ENCODE results near the gene SLC47A2.

The SLC47A2 gene

GRCh38 chr17:19725486-19725885 lies 9.1 kb upstream of the SLC47A2 start:
- no peak for DNase-seq

DNA sequence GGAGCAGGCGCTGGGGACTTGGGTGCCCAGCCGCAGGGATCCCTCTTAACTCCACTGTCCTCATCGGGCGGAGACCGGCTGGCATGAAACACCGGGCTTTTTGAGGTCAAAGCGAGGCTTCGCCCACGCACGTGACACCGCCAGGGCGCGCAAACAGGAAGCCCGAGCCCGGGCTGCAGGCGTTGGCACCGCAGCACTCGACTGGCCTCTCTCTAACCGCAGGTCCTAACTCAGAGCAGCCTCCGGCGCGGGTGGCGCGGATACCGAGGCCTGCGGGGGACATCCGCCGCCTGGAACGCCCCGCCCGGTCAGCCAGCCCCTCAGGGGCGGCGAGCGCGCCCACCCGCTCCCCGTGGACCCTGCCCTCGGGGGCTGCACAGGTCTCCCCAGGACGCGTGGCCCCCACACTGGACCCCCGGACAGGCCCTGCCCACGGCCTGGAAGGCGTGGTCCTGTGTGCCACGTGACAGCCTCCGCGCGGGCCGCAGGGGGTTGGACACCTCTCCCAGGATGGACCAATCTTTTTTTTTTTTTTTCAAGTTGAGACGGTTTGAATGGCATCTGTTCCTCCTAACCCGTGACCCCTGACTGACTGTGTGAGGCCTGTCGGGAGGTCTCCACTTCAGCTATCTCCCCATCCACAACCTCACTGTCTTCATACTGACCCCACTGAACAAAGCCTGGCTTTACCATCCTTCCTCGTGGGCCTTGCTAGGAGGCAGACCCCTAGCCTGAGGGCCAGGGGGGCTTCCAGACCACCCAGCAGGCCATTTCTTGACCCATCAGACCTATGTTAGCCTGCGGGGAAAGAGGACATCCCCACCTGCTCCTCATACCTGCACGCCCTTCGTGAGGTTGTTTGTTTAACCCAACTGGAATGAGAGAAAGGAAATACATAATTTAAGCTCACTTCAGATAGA lies 8.4 kb upstream of the SLC47A2 start:
- DNase-seq: no peak

GRCh38 chr17:19723964-19724363 lies 7.6 kb upstream of the SLC47A2 start:
- DNase-seq: no peak

- DNase-seq: no peak
Measured at GRCh38 chr17:19720631-19721426, 4.4 kb upstream of the SLC47A2 start.

DNA sequence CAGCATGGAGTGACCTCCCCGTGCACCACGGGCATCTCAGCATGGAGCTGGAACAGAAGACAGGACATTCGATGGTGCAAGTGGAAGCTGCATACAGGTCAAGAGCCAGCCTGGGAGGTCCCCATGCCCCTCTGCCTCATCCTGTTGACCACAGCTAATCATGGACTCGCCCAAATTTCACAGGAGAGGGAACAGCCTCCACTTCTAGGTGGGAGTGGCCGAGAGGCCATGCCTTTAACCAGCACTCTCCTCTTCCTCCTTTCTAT lies 3.8 kb upstream of the SLC47A2 start:
- DNase-seq: no peak

DNA sequence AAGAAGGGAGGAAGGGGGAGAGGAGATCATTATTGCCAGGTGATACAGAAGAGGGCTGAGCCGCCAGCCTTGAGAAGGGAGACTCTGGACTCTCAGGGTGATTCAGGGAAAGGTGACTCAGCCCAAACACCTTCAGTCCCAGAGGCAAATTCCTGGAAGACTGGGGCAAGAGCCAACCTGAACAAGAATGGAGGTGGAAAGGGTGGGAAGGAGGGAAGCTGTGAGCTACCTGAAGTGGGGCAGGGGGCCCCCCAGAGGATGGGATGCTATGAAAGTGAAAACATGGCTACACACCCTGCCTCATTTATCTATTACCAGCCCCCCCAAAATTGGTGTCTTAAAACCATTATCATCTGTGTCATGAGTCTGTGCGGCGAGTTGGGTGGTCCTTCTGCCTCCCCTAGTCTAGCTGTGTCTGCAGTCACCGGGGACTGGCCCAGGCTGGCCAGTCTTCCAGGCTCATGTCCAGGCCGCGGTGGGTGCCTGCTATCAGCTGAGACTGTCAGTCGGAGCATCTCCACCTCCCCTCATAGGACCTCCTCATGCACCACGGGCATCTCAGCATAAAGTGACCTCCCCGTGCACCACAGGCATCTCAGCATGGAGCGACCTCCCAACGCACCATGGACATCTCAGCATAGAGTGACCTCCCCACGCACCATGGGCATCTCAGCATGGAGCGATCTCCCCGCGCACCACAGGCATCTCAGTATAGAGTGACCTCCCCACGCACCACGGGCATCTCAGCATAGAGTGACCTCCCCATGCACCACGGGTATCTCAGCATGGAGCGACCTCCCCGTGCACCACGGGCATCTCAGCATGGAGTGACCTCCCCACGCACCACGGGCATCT lies 3.2 kb upstream of the SLC47A2 start:
- DNase-seq: no peak

- DNase-seq: no peak
Measured at GRCh38 chr17:19718613-19719354, 2.4 kb upstream of the SLC47A2 start.

GRCh38 chr17:19718041-19718612 lies 1.7 kb upstream of the SLC47A2 start:
- no peak for DNase-seq

DNA sequence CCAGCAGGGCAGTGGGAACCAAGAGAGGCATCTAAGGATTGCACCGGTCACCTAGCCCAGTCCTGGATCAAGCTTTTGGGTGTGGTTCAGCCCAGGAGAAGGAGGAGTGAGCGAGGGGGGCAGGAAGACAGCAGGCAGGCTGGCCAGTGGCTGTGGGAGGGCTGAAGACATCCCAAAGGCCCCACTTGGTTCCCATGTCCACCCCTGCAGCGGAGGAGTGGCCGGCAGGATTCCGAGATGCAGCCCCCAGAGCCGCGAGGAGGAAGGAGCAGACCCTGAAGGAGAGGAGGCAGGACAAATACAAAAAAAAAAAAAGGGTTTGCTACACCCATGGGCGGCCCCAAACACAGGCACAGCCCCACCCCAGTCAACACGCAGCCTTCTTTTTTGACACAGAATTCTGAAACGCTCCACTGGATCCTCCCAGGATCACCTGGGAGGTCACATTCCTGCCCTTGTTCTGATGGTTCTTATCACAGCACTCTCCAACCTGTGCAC lies 1.1 kb upstream of the SLC47A2 start:
- no peak for DNase-seq

GRCh38 chr17:19717031-19717360 lies 612 bp upstream of the SLC47A2 start:
- DNase-seq: no peak

GRCh38 chr17:19714542-19715411 lies 1.6 kb downstream of the SLC47A2 start:
- DNase-seq: no peak

DNA sequence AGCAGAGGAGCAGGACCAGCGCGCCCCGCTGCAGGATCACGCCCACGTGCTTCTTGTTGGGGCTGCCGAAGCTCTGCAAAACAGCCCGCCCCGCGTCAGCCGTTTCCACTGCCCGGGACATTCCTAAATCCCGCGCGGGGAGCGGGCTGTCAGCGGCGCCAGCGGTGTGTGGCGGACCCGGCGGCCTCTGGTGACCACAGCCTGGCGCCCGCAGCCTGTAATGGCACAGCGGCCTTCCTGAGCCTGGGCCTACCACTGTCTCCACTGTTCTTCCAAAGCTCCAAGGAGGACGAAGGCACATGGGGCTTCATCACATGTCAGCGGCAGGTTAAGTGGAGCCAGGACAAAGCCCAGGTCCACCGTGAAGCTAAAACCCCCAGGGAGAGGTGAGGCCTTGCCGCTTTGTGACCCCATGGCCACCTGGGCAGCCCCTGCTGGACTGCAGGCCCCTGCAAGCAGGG lies 2.5 kb downstream of the SLC47A2 start:
- DNase-seq: no peak

DNA sequence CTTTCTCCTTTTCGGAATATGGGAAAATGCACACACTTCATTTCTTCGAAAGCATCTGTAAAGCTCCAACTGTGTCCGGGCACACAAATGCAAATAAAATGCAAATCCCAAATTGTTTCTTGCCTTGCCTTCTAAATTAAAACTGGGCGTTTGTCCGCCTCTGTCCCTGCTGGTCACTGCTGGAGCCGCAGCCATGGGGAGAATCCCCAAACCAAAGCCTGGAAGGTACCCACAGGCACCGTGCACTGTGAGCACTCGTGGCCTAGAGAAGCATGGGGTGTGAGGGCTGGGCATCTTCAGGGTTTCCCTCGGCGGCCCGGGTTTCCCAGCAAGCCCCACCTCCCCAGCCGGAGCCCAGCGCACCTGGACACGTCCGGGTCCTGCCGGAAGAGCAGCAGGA lies 2.9 kb downstream of the SLC47A2 start:
- DNase-seq: no peak

GRCh38 chr17:19712436-19713004 lies 3.9 kb downstream of the SLC47A2 start:
- DNase-seq: no peak

DNA sequence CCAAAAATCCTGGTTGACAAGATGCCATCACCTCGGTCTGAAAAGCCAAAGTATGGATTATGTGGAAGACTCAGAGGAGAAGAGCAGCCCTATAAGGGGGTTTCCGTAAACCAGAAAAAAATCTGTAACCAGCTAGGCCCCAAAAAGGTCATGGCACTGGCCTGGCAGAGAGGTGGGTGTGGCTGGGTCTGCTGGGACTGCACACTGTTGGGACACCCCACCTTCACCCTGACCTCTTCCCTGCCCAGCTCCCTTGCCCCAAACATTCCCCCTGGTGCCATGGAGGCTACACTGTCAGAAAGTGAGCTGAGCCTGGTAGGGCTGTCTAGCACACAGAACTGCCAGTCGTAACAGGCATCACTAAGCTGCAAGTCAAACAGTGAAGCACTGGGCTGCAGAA lies 6.5 kb downstream of the SLC47A2 start:
- DNase-seq: no peak

DNA sequence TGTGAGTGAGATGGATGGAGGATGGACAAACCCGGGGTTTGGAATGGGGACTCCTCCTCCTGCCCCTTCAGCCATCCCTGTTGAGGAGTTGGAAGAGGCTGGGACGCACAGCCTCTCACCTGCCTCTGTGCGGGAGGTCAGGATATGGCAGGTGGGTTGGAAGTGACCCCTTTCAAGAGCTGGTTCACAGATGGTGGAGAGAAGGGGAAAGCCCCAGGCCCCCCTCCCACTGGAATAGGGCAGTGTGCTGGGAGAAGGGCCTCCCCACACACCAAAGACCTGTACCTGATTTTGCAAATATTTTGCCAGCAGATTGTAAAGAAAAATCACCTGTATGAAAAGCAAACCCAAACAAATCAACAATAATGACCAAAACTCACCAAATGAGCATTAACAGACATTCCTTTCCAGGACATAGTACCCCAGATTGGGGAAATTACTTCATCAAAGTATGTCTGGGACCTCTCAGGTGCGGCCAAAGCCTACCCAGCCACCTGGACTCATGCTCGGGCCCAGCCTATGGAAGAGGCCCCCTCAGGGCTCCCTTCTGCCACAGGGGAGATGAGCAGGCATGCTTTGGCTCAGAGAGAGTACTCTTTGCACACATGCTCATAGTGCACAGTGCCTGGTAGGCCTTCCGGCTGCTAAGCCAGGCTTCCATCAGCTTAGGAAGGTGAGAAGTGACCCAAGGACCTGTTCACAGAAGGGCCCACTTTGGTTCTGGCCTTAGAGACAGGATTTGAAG lies 7.8 kb downstream of the SLC47A2 start:
- DNase-seq: no peak

- no peak for DNase-seq
Measured at GRCh38 chr17:19707728-19708221, 8.6 kb downstream of the SLC47A2 start.

DNA sequence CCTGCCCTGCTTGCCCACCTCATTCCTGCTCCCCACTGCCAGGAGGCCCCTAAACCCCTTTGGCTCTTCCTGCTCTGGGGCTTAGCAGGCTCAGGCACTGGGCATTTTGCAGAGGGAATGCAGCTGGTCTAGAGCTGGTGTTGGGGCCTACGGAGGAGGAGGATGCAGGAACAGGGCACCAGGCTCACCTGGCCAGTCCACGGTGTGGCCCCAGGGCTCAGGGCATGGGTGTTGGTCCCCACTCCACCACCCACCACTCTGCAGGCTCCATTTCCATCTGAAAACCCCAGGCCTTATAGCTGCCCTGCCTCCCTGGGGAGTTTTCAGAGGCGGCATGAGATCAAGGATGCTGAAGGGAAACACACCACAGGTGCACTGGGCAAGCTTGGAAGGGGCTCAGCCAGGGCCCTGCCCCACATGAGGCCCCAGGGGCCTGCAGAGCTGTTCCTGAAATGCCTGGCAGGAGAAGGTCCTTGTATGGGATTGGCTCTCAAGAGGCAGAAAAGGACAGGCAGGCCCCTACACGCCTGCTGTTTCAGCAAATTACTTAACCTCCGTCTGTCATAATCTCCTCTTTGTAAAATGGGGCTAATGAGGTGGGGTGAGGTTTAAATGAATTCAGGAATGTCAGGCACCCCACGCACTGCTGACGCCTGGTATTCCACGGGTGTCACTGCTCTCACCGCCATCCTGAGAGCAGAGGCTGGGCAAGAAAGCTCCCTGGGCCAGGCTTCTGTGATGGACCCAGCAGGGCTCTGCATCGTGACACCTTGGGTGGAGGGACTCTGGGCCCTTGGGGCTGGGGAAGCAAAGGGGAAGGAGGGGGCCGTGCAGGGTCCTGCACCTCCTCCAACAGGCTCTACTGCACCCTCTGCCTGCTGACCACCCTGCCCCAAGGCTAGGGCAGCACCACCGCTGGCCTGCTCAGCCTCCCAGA lies 9.3 kb downstream of the SLC47A2 start:
- no peak for DNase-seq

All from right forelimb (tissue), 1 donor.